Measurements from ENCODE around the gene SOSTDC1.

SOSTDC1 gene

DNA sequence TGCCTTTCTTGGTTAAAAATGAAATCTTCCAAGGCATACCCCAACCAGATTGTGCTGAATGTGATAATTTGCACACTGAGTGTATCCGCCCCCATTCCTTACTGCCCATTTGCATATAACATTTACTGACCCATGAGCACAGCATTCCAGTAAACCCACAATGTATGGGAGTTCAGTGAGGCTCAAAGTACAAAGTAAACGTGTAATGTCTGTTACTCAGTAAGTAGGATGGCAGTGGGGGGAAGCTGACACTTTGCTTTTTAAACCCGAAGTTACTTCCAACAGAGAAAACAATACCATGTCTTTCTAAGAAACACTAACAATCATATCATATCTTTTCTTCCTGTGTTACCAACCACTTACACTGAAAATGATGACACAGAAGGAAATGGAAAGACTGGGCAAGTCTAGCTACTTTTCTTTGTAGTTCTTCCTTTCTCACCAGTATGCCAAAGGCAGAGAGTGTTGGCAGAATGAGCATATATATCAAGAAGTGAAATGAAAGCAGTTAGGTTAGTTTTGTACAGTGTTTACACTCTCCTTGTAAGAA lies 27.1 kb upstream of the SOSTDC1 start:
- no peak for DNase-seq (ENCODE audit: low read depth, low spot score)
- ChIA-PET POLR2A (no interaction called here), CTCF (interaction anchor here (1.0 kb wide), 1 partner anchor 72 kb away, joined by 3 read pairs; no protein-coding TSS in a partner anchor)
- no peak overlapping the region for H3K4me3 ChIP-seq (ENCODE audit: low read depth, low read length)
- TF ChIP-seq CTCF (IDR thresholded peaks at IDR 0.05; ENCODE audit: insufficient read depth, low read length, missing control alignments), result no peak

DNA sequence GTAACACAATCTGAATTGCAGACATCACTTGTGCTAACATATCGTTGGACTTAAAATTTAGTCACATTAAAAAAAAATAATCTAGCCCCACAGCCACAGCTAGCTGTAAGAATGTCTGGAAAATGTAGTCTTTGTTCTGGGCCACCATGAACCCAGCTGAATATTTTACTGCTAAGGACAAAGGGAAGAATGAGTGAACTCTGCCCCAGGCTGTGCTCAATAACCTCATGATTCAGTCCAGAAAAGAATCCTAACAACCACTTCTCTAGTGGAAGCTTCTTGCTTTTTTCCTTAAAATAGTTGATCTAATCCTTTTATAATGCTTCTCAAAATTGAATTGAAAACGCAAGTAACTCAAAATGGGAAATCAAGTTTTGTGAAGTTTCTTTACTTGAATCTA lies 25.6 kb upstream of the SOSTDC1 start:
- TF ChIP-seq CTCF (IDR thresholded peaks at IDR 0.05; ENCODE audit: insufficient read depth, low read length, missing control alignments), result no peak
- CTCF ChIA-PET, result no interaction called here
- POLR2A ChIA-PET, result no interaction called here
- H3K4me3 ChIP-seq (ENCODE audit: low read depth, low read length), result no peak overlapping the region
- no peak for DNase-seq (ENCODE audit: low read depth, low spot score)

DNA sequence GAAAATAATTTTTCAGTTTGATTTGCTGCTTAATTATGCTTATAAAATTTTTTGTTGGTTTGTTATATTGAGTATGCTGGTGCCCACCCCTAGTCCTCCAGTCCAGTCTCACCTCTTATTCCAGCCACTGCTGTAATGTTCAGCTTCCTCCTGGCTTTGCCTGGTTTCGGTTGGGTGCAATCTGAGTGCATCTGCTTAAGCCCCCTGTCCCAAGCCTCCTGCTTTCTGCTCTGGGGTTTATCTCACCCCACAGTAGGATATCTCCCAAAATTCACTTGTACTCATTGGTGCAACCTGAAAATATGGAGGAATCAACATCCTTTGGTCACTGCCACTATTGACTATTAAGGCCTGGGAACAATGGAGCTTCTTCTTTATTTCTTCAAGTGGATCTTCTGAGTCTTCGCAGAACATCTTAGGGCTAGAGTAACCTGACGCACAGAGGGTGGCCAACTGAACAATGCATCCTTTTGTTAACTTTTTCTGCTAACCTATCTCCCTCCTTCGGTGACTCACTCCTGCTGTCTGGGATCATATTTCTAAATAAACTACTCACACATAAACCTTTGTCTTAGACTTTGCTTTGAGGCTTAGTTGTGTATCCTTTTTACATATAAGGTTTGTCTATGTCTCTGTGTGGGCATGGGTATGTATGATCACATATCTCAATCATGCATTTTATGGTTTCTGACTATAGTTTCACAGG lies 19.1 kb upstream of the SOSTDC1 start:
- DNase-seq (ENCODE audit: low read depth, low spot score), result no peak
- H3K4me3 ChIP-seq (ENCODE audit: low read depth, low read length), result no peak overlapping the region
- ChIA-PET POLR2A (no interaction called here), CTCF (no interaction called here)
- TF ChIP-seq CTCF (IDR thresholded peaks at IDR 0.05; ENCODE audit: insufficient read depth, low read length, missing control alignments), result no peak

- POLR2A ChIA-PET, result no interaction called here
Measured at GRCh38 chr7:16479591-16479990, 14.1 kb upstream of the SOSTDC1 start.

GRCh38 chr7:16479161-16479560 lies 13.6 kb upstream of the SOSTDC1 start:
- TF ChIP-seq CTCF (IDR thresholded peaks at IDR 0.05; ENCODE audit: insufficient read depth, low read length, missing control alignments), result no peak
- POLR2A ChIA-PET, result no interaction called here
- DNase-seq (ENCODE audit: low read depth, low spot score), result no peak
- H3K4me3 ChIP-seq (ENCODE audit: low read depth, low read length), result no peak overlapping the region
- CTCF ChIA-PET, result no interaction called here

More at GRCh38 chr7:16479591-16479990, 14.1 kb upstream of the SOSTDC1 start:
- CTCF ChIA-PET, result no interaction called here
- no peak for DNase-seq (ENCODE audit: low read depth, low spot score)
- TF ChIP-seq CTCF (IDR thresholded peaks at IDR 0.05; ENCODE audit: insufficient read depth, low read length, missing control alignments), result no peak
- no peak overlapping the region for H3K4me3 ChIP-seq (ENCODE audit: low read depth, low read length)

DNA sequence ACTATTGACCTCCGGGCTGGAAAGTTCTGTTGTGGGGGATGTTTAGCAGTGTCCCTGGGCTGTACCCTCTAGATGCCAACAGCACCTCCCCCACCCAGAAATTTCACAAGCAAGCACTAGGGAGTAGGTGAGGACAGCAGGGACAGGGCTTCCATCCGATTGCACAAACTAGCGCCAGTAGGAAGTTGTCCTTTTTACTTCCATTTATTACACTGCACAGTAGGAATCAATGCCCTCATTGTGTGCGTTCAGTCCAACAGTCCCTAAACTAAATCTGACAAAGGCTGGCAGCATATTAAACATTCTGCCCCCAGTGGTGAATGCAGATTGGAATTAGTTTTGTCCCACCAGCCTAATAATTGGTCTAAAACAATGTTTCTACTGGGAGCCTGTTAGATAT lies 6.4 kb upstream of the SOSTDC1 start:
- CTCF ChIA-PET, result no interaction called here
- no peak for TF ChIP-seq CTCF (IDR thresholded peaks at IDR 0.05; ENCODE audit: insufficient read depth, low read length, missing control alignments)
- POLR2A ChIA-PET, result no interaction called here
- no peak for DNase-seq (ENCODE audit: low read depth, low spot score)
- H3K4me3 ChIP-seq (ENCODE audit: low read depth, low read length), result no peak overlapping the region

Data from AG04449 (cell line).